Measurements from ENCODE around the gene ADGRV1. TPM values are rescaled to one million over a fixed set of nuclear protein-coding genes. Genes with fewer than 3 reads are reported as not detected.

ADGRV1 gene
- total and polyA plus RNA-seq, 9 of the 15 experiments (the other 6 are each of a cell fraction or from before 2014, with no cell fraction given) = 21.7 to 156 (median 58.2) TPM

DNA sequence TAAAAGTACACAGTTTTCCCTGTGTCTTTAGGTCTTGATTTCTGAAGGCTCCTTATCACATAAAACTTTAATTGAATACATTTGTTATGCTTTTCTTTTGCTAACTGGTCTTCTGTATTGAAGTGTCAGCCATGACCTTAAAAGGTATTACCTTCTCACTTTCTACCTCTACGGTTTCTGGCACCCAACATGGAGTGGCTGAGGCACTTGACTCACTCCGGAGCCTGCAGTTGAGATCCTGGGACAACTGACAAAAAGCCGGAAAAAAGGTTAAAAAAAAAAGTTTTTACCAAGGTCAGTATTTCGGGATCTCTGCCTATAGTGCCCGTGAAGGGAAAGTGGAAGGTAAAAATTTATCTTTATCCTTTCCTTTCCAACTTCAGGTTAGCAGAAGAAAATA, 627.5 kb downstream of the ADGRV1 start:
- H3K9me1 ChIP-seq (ENCODE audit: control insufficient read depth, insufficient read depth, low read length) = no peaks in the 10 kb centered on the region
- H3K4me1 ChIP-seq (replicated peaks in 1 of 2; ENCODE audit: control insufficient read depth in 2 of 2, insufficient read depth in 2 of 2, low read length in 2 of 2) = no peaks in the 10 kb centered on the region; a peak in 2 of 5 replicates
- H3K9me3 ChIP-seq (replicated peaks; ENCODE audit: control insufficient read depth, insufficient read depth, low read depth, low read length) = no peaks in the 10 kb centered on the region
- no peaks in the 10 kb centered on the region for H4K20me1 ChIP-seq (replicated peaks; ENCODE audit: control insufficient read depth, insufficient read depth, low read length)
- WGBS (ENCODE audit: insufficient coverage, low coverage, missing lambda C conversion rate) = 6% methylated on average over 5 of the region's 5 CpGs
- H3K27me3 ChIP-seq (ENCODE audit: control insufficient read depth in 2 of 2, insufficient read depth in 2 of 2, low read length in 2 of 2) = no peaks in the 10 kb centered on the region
- H3K4me3 ChIP-seq = no peak overlapping the region
- ATAC-seq (no peak), FAIRE-seq (no peak), DNase-seq (ENCODE audit: extremely low read depth in 1 of 4, low spot score in 3 of 4) (no peak)
- in situ Hi-C loops (cut with MboI) (no loop called here), intact Hi-C loops (cut with micrococcal nuclease) (no loop called here)
- no peak overlapping the region for H3K9ac ChIP-seq (ENCODE audit: insufficient read depth in 1 of 2, low read depth in 2 of 2, low read length in 2 of 2)
- ChIA-PET POLR2A (no interaction called here), CTCF (ENCODE audit: low intra/inter-chr PET ratio) (no interaction called here)
- no peak overlapping the region for H2AFZ ChIP-seq (ENCODE audit: low read depth, low read length)
- no peak overlapping the region for H3K4me2 ChIP-seq (ENCODE audit: insufficient read depth, low read length)
- H3K36me3 ChIP-seq (ENCODE audit: control insufficient read depth, insufficient read depth, low read length) = no peaks in the 10 kb centered on the region
- H3K79me2 ChIP-seq (ENCODE audit: control insufficient read depth, insufficient read depth, low read length) = no peaks in the 10 kb centered on the region
- H3K27ac ChIP-seq (ENCODE audit: extremely low read depth, low read depth, low read length) = no peak overlapping the region
- no TSS peak for BruUV-seq (replicated peaks)
- no peak for TF ChIP-seq E2F6 (IDR thresholded peaks at IDR 0.05; ENCODE audit: borderline replicate concordance in 1 of 2, extremely low read depth in 1 of 2, insufficient read depth in 1 of 2, insufficient read length in 1 of 2, low read depth in 1 of 2, low read length in 1 of 2, poor library complexity in 1 of 2, severe bottlenecking in 1 of 2)
- TF ChIP-seq RBM39 (optimal IDR thresholded peaks at IDR 0.05; ENCODE audit: low read depth, low read length) = no peak
- TF ChIP-seq, protein P1, sequence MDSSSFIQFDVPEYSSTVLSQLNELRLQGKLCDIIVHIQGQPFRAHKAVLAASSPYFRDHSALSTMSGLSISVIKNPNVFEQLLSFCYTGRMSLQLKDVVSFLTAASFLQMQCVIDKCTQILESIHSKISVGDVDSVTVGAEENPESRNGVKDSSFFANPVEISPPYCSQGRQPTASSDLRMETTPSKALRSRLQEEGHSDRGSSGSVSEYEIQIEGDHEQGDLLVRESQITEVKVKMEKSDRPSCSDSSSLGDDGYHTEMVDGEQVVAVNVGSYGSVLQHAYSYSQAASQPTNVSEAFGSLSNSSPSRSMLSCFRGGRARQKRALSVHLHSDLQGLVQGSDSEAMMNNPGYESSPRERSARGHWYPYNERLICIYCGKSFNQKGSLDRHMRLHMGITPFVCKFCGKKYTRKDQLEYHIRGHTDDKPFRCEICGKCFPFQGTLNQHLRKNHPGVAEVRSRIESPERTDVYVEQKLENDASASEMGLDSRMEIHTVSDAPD (CRISPR knock-in tag; IDR thresholded peaks at IDR 0.05) = no peak
- TF ChIP-seq NR0B1 (IDR thresholded peaks at IDR 0.05; ENCODE audit: partially characterized antibody) = no peak
- TF ChIP-seq SAFB (IDR thresholded peaks at IDR 0.05; ENCODE audit: borderline replicate concordance, low read depth, low read length) = no peak
- no peak for TF ChIP-seq POU5F1 (IDR thresholded peaks at IDR 0.05; ENCODE audit: borderline replicate concordance, low read depth, low read length, partially characterized antibody)
- TF ChIP-seq ZNF324 (CRISPR knock-in tag; IDR thresholded peaks at IDR 0.05) = no peak
- TF ChIP-seq TCF7 (IDR thresholded peaks at IDR 0.05; ENCODE audit: borderline replicate concordance) = no peak
- TF ChIP-seq RBM34 (IDR thresholded peaks at IDR 0.05; ENCODE audit: borderline replicate concordance, insufficient read depth, low read length) = no peak
- no peak for TF ChIP-seq NR4A1 (CRISPR knock-in tag; IDR thresholded peaks at IDR 0.05)
- TF ChIP-seq NR4A1 (tag; IDR thresholded peaks at IDR 0.05) = no peak
- TF ChIP-seq DACH1 (IDR thresholded peaks at IDR 0.05; ENCODE audit: partially characterized antibody) = no peak
- TF ChIP-seq, protein P2, sequence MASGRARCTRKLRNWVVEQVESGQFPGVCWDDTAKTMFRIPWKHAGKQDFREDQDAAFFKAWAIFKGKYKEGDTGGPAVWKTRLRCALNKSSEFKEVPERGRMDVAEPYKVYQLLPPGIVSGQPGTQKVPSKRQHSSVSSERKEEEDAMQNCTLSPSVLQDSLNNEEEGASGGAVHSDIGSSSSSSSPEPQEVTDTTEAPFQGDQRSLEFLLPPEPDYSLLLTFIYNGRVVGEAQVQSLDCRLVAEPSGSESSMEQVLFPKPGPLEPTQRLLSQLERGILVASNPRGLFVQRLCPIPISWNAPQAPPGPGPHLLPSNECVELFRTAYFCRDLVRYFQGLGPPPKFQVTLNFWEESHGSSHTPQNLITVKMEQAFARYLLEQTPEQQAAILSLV (tag; IDR thresholded peaks at IDR 0.05) = no peak
- no peak for TF ChIP-seq U2AF1 (optimal IDR thresholded peaks at IDR 0.05; ENCODE audit: low read depth, low read length)
- TF ChIP-seq HSF4 (CRISPR knock-in tag; IDR thresholded peaks at IDR 0.05; ENCODE audit: borderline replicate concordance) = no peak
- TF ChIP-seq NR3C1 (CRISPR knock-in tag; IDR thresholded peaks at IDR 0.05) = no peak
- no peak for TF ChIP-seq DPF2 (IDR thresholded peaks at IDR 0.05)
- TF ChIP-seq CHD2 (IDR thresholded peaks at IDR 0.05; ENCODE audit: low read depth, low read length) = no peak

Measured in K562 (cell line).